ENCODE data around the gene LPAR3. TPM values are rescaled to one million over a fixed set of nuclear protein-coding genes. Genes with fewer than 3 reads are reported as not detected.

Gene LPAR3
- total RNA-seq, 1 donor from 2014 or later, result not detected

DNA sequence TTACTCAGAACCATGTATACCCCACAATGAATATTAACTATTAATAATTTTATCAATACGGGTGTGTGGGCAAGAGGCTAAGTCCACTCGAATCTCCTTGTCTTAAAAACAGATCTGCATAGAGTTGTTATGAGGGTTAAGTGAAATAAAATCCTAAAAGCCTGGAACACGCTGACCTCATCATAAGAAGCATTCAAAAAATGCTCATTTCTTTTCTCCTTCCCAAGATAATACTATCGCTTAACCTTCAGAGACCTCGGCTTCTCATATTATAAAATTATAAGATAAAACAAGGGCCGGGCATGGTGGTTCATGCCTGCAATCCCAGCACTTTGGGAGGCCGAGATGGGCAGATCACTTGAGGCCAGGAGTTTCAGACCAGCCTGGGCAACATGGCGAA is 35.1 kb downstream of the LPAR3 start:
- no peak for DNase-seq (ENCODE audit: low spot score)
- Mint-ChIP-seq H3K4me1 (ENCODE audit: low read depth) (peaks cover 19% of the 10 kb centered on the region), H3K9me3 (ENCODE audit: low read depth) (no peaks in the 10 kb centered on the region), H3K4me3 (ENCODE audit: unreplicated experiment) (no peak overlapping the region), H3K27ac (ENCODE audit: unreplicated experiment) (no peak overlapping the region), H3K27me3 (ENCODE audit: low read depth) (peaks cover 3% of the 10 kb centered on the region), H3K36me3 (ENCODE audit: low read depth) (no peaks in the 10 kb centered on the region)
- TF ChIP-seq, protein P1, sequence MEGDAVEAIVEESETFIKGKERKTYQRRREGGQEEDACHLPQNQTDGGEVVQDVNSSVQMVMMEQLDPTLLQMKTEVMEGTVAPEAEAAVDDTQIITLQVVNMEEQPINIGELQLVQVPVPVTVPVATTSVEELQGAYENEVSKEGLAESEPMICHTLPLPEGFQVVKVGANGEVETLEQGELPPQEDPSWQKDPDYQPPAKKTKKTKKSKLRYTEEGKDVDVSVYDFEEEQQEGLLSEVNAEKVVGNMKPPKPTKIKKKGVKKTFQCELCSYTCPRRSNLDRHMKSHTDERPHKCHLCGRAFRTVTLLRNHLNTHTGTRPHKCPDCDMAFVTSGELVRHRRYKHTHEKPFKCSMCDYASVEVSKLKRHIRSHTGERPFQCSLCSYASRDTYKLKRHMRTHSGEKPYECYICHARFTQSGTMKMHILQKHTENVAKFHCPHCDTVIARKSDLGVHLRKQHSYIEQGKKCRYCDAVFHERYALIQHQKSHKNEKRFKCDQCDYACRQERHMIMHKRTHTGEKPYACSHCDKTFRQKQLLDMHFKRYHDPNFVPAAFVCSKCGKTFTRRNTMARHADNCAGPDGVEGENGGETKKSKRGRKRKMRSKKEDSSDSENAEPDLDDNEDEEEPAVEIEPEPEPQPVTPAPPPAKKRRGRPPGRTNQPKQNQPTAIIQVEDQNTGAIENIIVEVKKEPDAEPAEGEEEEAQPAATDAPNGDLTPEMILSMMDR (IDR thresholded peaks at IDR 0.05), result no peak

DNA sequence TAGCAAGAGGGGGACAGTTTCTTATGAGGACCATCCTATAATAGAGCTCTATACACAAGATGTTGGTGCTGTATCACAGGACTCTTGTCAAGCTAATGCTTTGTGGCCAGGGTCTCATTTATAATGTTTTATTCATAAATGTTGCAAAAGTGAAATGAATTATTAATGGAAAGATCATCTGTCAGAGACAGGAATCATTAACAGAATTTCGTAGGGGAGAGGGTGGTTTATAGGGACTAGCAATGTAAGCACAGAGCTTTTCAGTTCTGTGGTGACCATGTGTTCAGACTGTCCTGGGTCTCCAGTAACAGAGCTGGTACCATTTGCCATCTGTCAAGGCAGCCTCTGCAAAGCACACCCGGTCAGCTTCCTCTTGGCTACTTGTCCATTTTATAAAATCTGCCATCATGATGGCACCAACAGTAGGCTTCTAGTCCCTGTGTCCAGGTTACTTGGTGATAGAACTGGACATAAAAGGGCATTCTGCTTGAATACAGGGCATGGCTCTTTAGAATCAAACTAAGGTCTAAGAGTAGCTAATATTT is 36.2 kb downstream of the LPAR3 start:
- no peak overlapping the region for H3K4me3 Mint-ChIP-seq (ENCODE audit: unreplicated experiment)

DNA sequence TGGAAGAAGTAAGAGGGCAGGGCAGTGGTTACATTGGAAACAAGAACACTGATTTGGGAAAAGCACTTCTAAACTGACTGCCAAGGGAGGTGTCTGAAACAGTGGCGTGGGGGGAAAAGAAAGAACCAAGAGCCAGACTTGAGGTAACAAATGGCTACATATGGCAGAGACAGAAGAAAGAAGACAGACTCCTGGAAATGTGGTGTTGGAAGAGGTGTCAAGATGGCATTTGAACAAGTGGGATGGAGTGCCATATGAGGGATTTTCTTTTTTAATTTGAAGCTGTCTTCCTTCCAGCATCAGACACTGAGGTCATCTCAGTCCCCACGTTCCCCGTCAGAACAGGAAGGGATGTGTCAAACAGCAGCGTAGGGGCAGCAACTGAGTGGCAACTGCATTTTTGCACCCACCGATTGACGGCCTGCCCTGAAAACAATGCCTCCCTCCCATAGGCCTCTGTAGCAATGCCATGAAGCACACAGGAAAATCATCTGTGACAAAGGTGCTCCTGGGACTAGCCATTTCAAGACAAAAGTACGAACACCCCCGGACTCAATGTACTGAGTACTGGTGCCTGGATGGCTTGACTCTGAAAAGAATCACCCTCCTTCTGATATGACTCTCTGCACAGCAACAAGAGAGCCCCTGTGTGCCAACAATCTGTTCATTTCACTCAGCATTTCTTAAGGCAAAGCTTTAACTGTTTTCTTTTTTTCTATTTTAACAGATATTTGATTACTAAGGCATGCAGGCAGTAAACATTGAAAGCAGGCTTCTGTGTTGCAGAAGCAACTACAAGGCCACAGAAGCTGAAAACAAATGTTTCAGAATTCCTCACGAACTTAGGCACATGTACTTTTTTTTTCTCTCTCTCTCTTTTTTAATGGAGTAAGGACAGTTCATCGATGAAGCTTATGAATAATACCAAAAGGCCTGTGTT is 37.0 kb downstream of the LPAR3 start:
- H3K4me3 Mint-ChIP-seq (ENCODE audit: unreplicated experiment), result no peak overlapping the region

More for the DNA sequence above, 36.2 kb downstream of the LPAR3 start:
- TF ChIP-seq, protein P1 (IDR thresholded peaks at IDR 0.05), result no peak
- peaks cover under 1% of the 10 kb centered on the region for H3K36me3 Mint-ChIP-seq (ENCODE audit: low read depth)
- H3K4me1 Mint-ChIP-seq (ENCODE audit: low read depth), result peaks cover 20% of the 10 kb centered on the region
- H3K27me3 Mint-ChIP-seq (ENCODE audit: low read depth), result peaks cover 3% of the 10 kb centered on the region
- no peak overlapping the region for H3K27ac Mint-ChIP-seq (ENCODE audit: unreplicated experiment)
- no peak for DNase-seq (ENCODE audit: low spot score)
- H3K9me3 Mint-ChIP-seq (ENCODE audit: low read depth), result peaks cover under 1% of the 10 kb centered on the region

DNA sequence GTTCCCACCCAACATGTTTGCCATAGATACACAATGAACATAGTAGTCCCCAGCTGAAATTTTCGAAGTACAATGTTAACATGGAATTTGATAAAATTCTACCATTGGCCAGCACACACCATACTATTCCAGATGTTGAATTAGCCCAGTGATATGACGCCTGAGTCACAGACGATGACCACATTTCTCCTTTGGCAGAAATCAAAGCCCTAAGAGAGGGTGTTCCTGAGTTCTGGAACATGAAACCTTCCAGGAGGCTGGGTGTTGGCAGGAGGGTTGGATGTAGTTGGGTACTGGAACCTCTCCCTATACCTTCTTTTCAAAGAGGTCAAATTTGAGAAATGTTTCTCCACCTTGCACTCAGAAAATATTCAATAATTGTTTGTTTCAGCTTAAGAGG is 37.8 kb downstream of the LPAR3 start:
- Mint-ChIP-seq H3K27ac (ENCODE audit: unreplicated experiment) (no peak overlapping the region), H3K4me1 (ENCODE audit: low read depth) (peaks cover 26% of the 10 kb centered on the region), H3K4me3 (ENCODE audit: unreplicated experiment) (no peak overlapping the region), H3K27me3 (ENCODE audit: low read depth) (no peaks in the 10 kb centered on the region), H3K36me3 (ENCODE audit: low read depth) (peaks cover 3% of the 10 kb centered on the region), H3K9me3 (ENCODE audit: low read depth) (peaks cover 3% of the 10 kb centered on the region)
- TF ChIP-seq, protein P1 (IDR thresholded peaks at IDR 0.05), result no peak
- no peak for DNase-seq (ENCODE audit: low spot score)

More for the DNA sequence above, 37.0 kb downstream of the LPAR3 start:
- DNase-seq (ENCODE audit: low spot score), result no peak
- Mint-ChIP-seq H3K4me1 (ENCODE audit: low read depth) (peaks cover 26% of the 10 kb centered on the region), H3K9me3 (ENCODE audit: low read depth) (peaks cover 3% of the 10 kb centered on the region), H3K27me3 (ENCODE audit: low read depth) (no peaks in the 10 kb centered on the region), H3K36me3 (ENCODE audit: low read depth) (peaks cover 3% of the 10 kb centered on the region), H3K27ac (ENCODE audit: unreplicated experiment) (no peak overlapping the region)
- TF ChIP-seq, protein P1 (IDR thresholded peaks at IDR 0.05), result no peak
